Sigmoid colon (tissue), 7 donors: ENCODE data around the gene RAB3A. TPM values are rescaled to one million over a fixed set of nuclear protein-coding genes. Genes with fewer than 3 reads are reported as not detected.

ENCODE experiments used
- DNase-seq: peaks from one replicate; pipeline ENCODE4 v3.0.0-alpha.2; 2019
- H3K27ac ChIP-seq, 4 donors: fragments of 200-600 bp; sonication (generic); one replicate each; pipeline ENCODE4 v1.5.1; 2016 to 2019; ENCODE audit warnings: mild to moderate bottlenecking in 1 of 4
- H3K27me3 ChIP-seq, 3 donors: fragments of 200-600 bp; sonication (generic); one replicate each; pipeline ENCODE4 v1.5.1; 2019; ENCODE audit warnings: mild to moderate bottlenecking in 1 of 3
- H3K36me3 ChIP-seq, 4 donors: fragments of 200-600 bp; sonication (generic); one replicate each; pipeline ENCODE4 v1.5.1; 2016 to 2019
- H3K4me1 ChIP-seq, 4 donors: fragments of 200-600 bp; sonication (generic); one replicate each; pipeline ENCODE4 v1.5.1; 2017 to 2019
- H3K4me3 ChIP-seq, 4 donors: fragments of 200-600 bp; sonication (generic); one replicate each; pipeline ENCODE4 v1.5.1; 2017 to 2019; ENCODE audit warnings: mild to moderate bottlenecking in 2 of 4, moderate library complexity in 1 of 4
- H3K9me3 ChIP-seq, 4 donors: fragments of 200-600 bp in 3 of 4; sonication (generic) in 3 of 4; one replicate each; pipeline versions ENCODE4 v1.5.1 to v1.6.1; 2013 to 2019
- CTCF ChIP-seq, 4 experiments: fragments of 450-650 bp in 3 of 4; fragments of 200-600 bp in 1 of 4; IDR thresholded peaks; one replicate each; pipeline ENCODE4 v1.5.1; 2016 to 2019; ENCODE audit warnings: antibody characterized with exemption in 4 of 4, mild to moderate bottlenecking in 3 of 4, moderate library complexity in 2 of 4
- EP300 ChIP-seq, 4 donors: sonication (generic); formaldehyde crosslinking; IDR thresholded peaks; one replicate each; pipeline ENCODE4 v1.6.1; 2017; ENCODE audit warnings: antibody characterized with exemption in 4 of 4
- POLR2A ChIP-seq, 2 donors: fragments of 450-650 bp; IDR thresholded peaks; one replicate each; pipeline ENCODE4 v1.6.1; 2016; ENCODE audit warnings: antibody characterized with exemption in 2 of 2, mild to moderate bottlenecking in 2 of 2, moderate library complexity in 2 of 2
- POLR2AphosphoS5 ChIP-seq, 4 donors: sonication (generic); formaldehyde crosslinking; IDR thresholded peaks; one replicate each; pipeline ENCODE4 v1.6.1; 2017; ENCODE audit warnings: antibody characterized with exemption in 4 of 4
- WGBS, 2 donors: extraction: QIAGEN DNeasy Blood & Tissue Kit; methylation state at CpG; one replicate each; pipeline ENCODE4 v1.1.7; 2013; 5-methylcytosine and 5-hydroxymethylcytosine counted together
- intact Hi-C: fragments of 100-400 bp; cut with DNase I; formaldehyde crosslinking; loops from one replicate; pipeline ENCODE4 v1.15.1; 2023
- polyA plus RNA-seq, 3 donors: library from polyadenylated mRNA; stranded (reverse); fragments of 200-250 nt; gene quantifications; one replicate each; pipeline ENCODE4 v1.2.3, GENCODE V29; 2013
- total RNA-seq, 4 donors: library from RNA; depleted of rRNA; stranded (reverse); fragments of >200 nt; gene quantifications; one replicate each; pipeline ENCODE4 v1.1.0, GENCODE V29; 2016
- donor health status: healthy with polysubstance abuse.
- donor health status: Bipolar disorder and iron deficiency.
- donor health status: healthy.

Gene RAB3A
- total and polyA plus RNA-seq, 7 donors: 0.66 to 4.8 (median 2.2) TPM

GRCh38 chr19:18155095-18156087 lies 48.5 kb downstream of the RAB3A start:
- Histone ChIP-seq H3K36me3 (peaks cover 0 to 8% (median 6%) of the 10 kb centered on the region in 4 donors), H3K27me3 (no peaks in the 10 kb centered on the region), H3K9me3 (no peaks in the 10 kb centered on the region), H3K27ac (peak overlapping the region in 3 of 4 donors; percentile 69 to 97 (median 83)), H3K4me3 (no peak overlapping the region), H3K4me1 (peaks cover 0 to 57% (median 50%) of the 10 kb centered on the region in 4 donors)
- DNase-seq: no peak
- no peak for TF ChIP-seq EP300 (IDR thresholded peaks at IDR 0.05)
- no peak for TF ChIP-seq POLR2A (IDR thresholded peaks at IDR 0.05)
- no peak for TF ChIP-seq POLR2AphosphoS5 (IDR thresholded peaks at IDR 0.05)
- TF ChIP-seq CTCF (IDR thresholded peaks at IDR 0.05): no peak
- 47 to 90% methylated on average over 43 of the region's 43 CpGs for whole genome bisulfite sequencing, 2 donors
- intact Hi-C loops: no loop called here

GRCh38 chr19:18153556-18154134 lies 50.2 kb downstream of the RAB3A start:
- Histone ChIP-seq H3K9me3 (no peaks in the 10 kb centered on the region), H3K27ac (peak overlapping the region; percentile 87 to 98 (median 95)), H3K4me1 (peaks cover 0 to 56% (median 48%) of the 10 kb centered on the region in 4 donors), H3K4me3 (peak overlapping the region; percentile 77 to 94 (median 85)), H3K36me3 (peaks cover 0 to 8% (median 6%) of the 10 kb centered on the region in 4 donors), H3K27me3 (no peaks in the 10 kb centered on the region)
- WGBS, 2 donors: 1 to 4% methylated on average over 38 of the region's 38 CpGs
- no peak for TF ChIP-seq POLR2AphosphoS5 (IDR thresholded peaks at IDR 0.05)
- TF ChIP-seq CTCF (IDR thresholded peaks at IDR 0.05): no peak
- no peak for TF ChIP-seq EP300 (IDR thresholded peaks at IDR 0.05)
- TF ChIP-seq POLR2A (IDR thresholded peaks at IDR 0.05): no peak
- DNase-seq: no peak
- intact Hi-C loops: loop anchor here (2.0 to 5.0 kb wide), 2 partner anchors 35 to 39 kb away; partner anchors contain the start of gene MPV17L2

DNA sequence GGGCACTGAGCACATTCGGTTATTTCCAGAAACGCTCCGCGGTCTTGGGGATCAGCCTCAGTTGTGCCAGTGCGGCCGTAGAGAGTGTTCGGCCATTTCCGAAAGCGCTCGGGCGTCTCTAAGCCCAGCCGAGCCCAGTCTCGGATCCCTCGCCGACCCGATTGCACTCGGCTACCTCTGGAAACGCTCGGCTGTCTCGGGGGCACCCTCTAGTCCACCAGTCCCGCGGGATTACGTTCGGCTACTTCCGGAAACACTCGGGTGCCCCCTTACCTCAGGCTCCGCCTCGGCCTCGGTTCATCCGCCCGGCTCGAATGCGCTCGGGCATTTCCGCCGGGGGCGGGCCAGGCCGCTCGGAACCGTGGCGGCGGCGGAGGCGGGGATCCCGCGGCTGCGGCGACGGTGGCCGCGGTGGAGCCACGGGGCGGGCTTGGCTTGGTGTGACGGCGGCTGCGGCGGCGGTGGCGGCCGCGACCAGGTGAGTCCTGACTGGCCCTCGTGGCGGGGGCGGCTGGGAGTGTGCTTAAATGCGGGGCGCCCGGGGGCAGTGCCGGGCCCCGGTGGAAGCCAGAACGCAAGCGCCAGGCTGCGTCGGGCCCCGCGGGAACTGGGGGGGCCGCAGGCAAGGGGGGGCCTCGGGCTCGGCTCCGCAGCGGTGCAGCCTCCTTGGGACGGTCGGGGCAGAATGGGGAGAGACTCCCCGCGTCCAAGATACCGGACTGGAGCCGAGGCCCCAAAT lies 50.9 kb downstream of the RAB3A start, which contains the start of gene PIK3R2:
Gene PIK3R2, plus strand, starts transcription at position 347 of the 739 bp plus-strand sequence. CDS start 2,717 bp downstream, outside the sequence.
- TF ChIP-seq POLR2A (IDR thresholded peaks at IDR 0.05) (peak in 1 of 2 donors; percentile 13), POLR2AphosphoS5 (IDR thresholded peaks at IDR 0.05) (peak in 3 of 4 donors; percentile 34 to 79 (median 66)), CTCF (IDR thresholded peaks at IDR 0.05) (no peak), EP300 (IDR thresholded peaks at IDR 0.05) (no peak)
- peaks cover 0 to 55% (median 48%) of the 10 kb centered on the region in 4 donors for H3K4me1 ChIP-seq

DNA sequence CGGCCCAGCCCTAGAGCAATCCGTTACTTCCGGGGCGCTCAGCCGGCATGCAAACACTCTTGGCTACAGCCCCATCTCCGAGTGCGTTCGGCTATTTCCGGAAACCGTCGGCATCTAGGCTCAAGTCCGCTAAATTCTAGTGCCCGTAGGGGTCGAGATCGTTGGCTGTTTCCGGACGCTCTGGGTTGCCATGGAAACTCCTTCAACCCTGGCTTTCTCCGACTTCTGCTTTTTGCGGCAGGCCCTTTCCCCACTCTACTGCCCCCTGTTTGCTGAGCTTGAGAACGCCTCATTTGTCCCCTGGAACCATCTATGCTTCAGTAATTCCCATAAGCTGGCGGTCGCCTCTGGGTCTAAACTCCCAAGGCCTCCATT lies 51.4 kb downstream of the RAB3A start:
- H3K27ac ChIP-seq: peak overlapping the region; percentile 87 to 98 (median 95)
- H3K4me3 ChIP-seq: peak overlapping the region; percentile 41 to 94 (median 85)
- H3K36me3 ChIP-seq: peaks cover 0 to 10% (median 6%) of the 10 kb centered on the region in 4 donors
- TF ChIP-seq POLR2AphosphoS5 (IDR thresholded peaks at IDR 0.05): peak in 3 of 4 donors; percentile 19 to 52 (median 37)
- TF ChIP-seq POLR2A (IDR thresholded peaks at IDR 0.05): no peak
- peak; percentile 52 to 74 (median 60) for TF ChIP-seq CTCF (IDR thresholded peaks at IDR 0.05)
- H3K9me3 ChIP-seq: no peaks in the 10 kb centered on the region
- intact Hi-C loops: loop anchor here (2.0 to 5.0 kb wide), 2 partner anchors 34 to 40 kb away; partner anchors contain the start of gene MPV17L2
- DNase-seq: peak; percentile 98
- H3K27me3 ChIP-seq: no peaks in the 10 kb centered on the region
- peaks cover 0 to 49% (median 43%) of the 10 kb centered on the region in 4 donors for H3K4me1 ChIP-seq
- 0% methylated on average over 22 of the region's 22 CpGs for WGBS, 2 donors

More for the DNA sequence above, 50.9 kb downstream of the RAB3A start, which contains the start of gene PIK3R2:
- no peaks in the 10 kb centered on the region for H3K9me3 ChIP-seq
- 0 to 1% methylated on average over 86 of the region's 86 CpGs for WGBS, 2 donors
- no peaks in the 10 kb centered on the region for H3K27me3 ChIP-seq
- H3K36me3 ChIP-seq: peaks cover 0 to 8% (median 6%) of the 10 kb centered on the region in 4 donors
- intact Hi-C loops: loop anchor here (2.0 to 5.0 kb wide), 2 partner anchors 34 to 39 kb away; partner anchors contain the start of gene MPV17L2
- peak within 1 kb of the TSS; percentile 87 to 98 (median 95) for H3K27ac ChIP-seq
- DNase-seq: peak; percentile 100
- H3K4me3 ChIP-seq: peak within 1 kb of the TSS; percentile 77 to 94 (median 85)
